OCI-LY3 (cell line): ENCODE data around the gene GCSAM.

Experiments used
- H2AFZ ChIP-seq: fragments of 200-600, 300-600 bp; shearing (Covaris generic); 2 replicates; pipeline ENCODE4 v1.6.0; 2014; ENCODE audit warnings: antibody characterized with exemption, low read depth, low read length
- H3K27ac ChIP-seq: fragments of 200-600, 300-600 bp; sonication (generic); 2 replicates; pipeline ENCODE4 v1.5.1; 2014; ENCODE audit warnings: mild to moderate bottlenecking, low read length, moderate library complexity, mixed read lengths
- H3K27me3 ChIP-seq: fragments of 200-600, 300-600 bp; sonication (generic); 2 replicates; pipeline ENCODE4 v1.6.1; 2014; ENCODE audit warnings: low read depth, low read length, mixed read lengths
- H3K36me3 ChIP-seq: fragments of 200-600, 300-600 bp; sonication (generic); replicated peaks from 2 replicates; pipeline ENCODE3; 2014; ENCODE audit warnings: low read depth, low read length, mixed read lengths
- H3K4me1 ChIP-seq: fragments of 300-600, 200-600 bp; sonication (generic); 2 replicates; pipeline ENCODE4 v1.6.1; 2014; ENCODE audit warnings: low read length, mixed read lengths
- H3K4me2 ChIP-seq: fragments of 200-600, 300-600 bp; sonication (generic); 2 replicates; pipeline ENCODE4 v1.6.1; 2014; ENCODE audit warnings: low read length, mixed read lengths
- H3K4me3 ChIP-seq: fragments of 300-600, 200-600 bp; sonication (generic); 2 replicates; pipeline ENCODE4 v1.5.1; 2014; ENCODE audit warnings: antibody characterized with exemption, mild to moderate bottlenecking, low read length, moderate library complexity
- H3K79me2 ChIP-seq: fragments of 300-600, 200-600 bp; shearing (Covaris generic); 2 replicates; pipeline ENCODE4 v1.6.1; 2014; ENCODE audit warnings: mild to moderate bottlenecking, low read length, mixed read lengths
- H3K9ac ChIP-seq: fragments of 300-600, 200-600 bp; shearing (Covaris generic); 2 replicates; pipeline ENCODE4 v1.6.0; 2014; ENCODE audit warnings: mild to moderate bottlenecking, low read length, moderate library complexity
- H3K9me3 ChIP-seq: fragments of 200-600, 300-600 bp; shearing (Covaris generic); 2 replicates; pipeline ENCODE4 v1.6.1; 2014; ENCODE audit warnings: low read length, mixed read lengths; ENCODE audit not compliant: insufficient read depth
- H4K20me1 ChIP-seq: fragments of 200-600, 300-600 bp; sonication (generic); 2 replicates; pipeline ENCODE4 v1.6.1; 2016; ENCODE audit warnings: low read length, mixed read lengths; ENCODE audit not compliant: insufficient read depth
- CTCF ChIP-seq: fragments of 200-600, 300-600 bp; sonication (generic); IDR thresholded peaks from 2 replicates; pipeline ENCODE4 v1.5.1; 2014; ENCODE audit warnings: antibody characterized with exemption, low read length, low read depth
- EZH2phosphoT487 ChIP-seq: fragments of 200-600 bp; shearing (Covaris generic); IDR thresholded peaks from 2 replicates; pipeline ENCODE4 v1.6.1; 2018; ENCODE audit warnings: antibody characterized with exemption, mixed run types, low read depth

The GCSAM gene

DNA sequence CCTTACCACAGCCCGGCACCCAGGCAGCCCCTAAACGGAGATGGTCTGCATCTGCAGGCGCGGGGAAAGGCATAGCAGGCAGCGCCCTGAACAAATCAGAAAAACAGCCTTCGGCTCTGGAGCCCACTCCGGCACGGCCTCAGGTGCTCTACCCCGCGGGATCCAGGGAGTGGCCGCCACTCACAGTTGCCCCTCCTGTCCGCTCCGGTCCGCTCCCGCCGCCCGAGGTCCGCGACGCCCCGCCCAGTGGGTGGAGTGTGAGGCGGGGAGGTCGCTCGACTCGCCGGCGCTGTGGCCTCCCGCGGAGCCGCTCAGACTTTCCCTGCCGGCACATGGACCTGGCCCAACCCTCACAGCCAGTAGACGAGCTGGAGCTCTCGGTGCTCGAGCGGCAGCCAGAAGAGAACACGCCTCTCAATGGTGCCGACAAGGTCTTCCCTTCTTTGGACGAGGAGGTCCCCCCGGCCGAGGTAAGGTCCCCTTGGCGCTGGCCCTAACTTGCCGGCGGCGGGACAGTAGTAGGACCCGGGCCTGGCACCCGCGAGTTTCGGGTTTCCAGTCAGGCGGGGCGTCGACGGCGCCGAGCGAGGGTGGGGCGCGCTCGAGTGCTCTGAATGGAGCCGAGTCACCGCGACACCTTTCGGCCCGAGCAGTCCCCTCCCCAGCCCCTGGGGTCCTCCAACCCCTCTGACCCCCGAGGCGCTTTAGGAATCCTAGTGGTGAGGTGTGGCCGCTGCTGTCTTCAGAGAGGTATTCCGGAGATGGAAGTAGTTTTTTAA lies 46.8 kb downstream of the GCSAM start, which contains the start of gene C3orf52:
C3orf52 (plus strand) TSS at position 314 of the 779 bp plus-strand sequence; CDS start at position 333, 19 bp downstream.
- H2AFZ ChIP-seq: peak within 1 kb of the TSS; percentile 92
- TF ChIP-seq EZH2phosphoT487 (no peak), CTCF (peak; percentile 11; the same call in 1 of the 2 replicates)
- no peaks in the 10 kb centered on the region for H3K36me3 ChIP-seq
- H3K4me1 ChIP-seq: peaks cover 10% of the 10 kb centered on the region; the same call in 1 of the 2 replicates
- no peaks in the 10 kb centered on the region for H4K20me1 ChIP-seq
- H3K27me3 ChIP-seq: 0 out of 2 replicates have a peak, but pooled peaks cover 3% of the 10 kb centered on the region
- peak within 1 kb of the TSS; percentile 95 for H3K4me3 ChIP-seq
- H3K9ac ChIP-seq: peak within 1 kb of the TSS; percentile 77
- H3K79me2 ChIP-seq: no peaks in the 10 kb centered on the region
- H3K9me3 ChIP-seq: no peaks in the 10 kb centered on the region
- no peak within 1 kb of the TSS for H3K27ac ChIP-seq
- H3K4me2 ChIP-seq: peak within 1 kb of the TSS; percentile 96

GRCh38 chr3:112085735-112086075 lies 47.3 kb downstream of the GCSAM start:
- TF ChIP-seq EZH2phosphoT487 (no peak), CTCF (no peak)
- Histone ChIP-seq H4K20me1 (no peaks in the 10 kb centered on the region), H3K4me2 (peak overlapping the region; percentile 96), H3K36me3 (no peaks in the 10 kb centered on the region), H3K27ac (no peak overlapping the region), H3K9ac (peak overlapping the region; percentile 77; the same call in 1 of the 2 replicates), H3K27me3 (0 out of 2 replicates have a peak, but pooled peaks cover 3% of the 10 kb centered on the region), H2AFZ (peak overlapping the region; percentile 92), H3K9me3 (no peaks in the 10 kb centered on the region), H3K79me2 (no peaks in the 10 kb centered on the region), H3K4me1 (peaks cover 10% of the 10 kb centered on the region; the same call in 1 of the 2 replicates), H3K4me3 (peak overlapping the region; percentile 95)

DNA sequence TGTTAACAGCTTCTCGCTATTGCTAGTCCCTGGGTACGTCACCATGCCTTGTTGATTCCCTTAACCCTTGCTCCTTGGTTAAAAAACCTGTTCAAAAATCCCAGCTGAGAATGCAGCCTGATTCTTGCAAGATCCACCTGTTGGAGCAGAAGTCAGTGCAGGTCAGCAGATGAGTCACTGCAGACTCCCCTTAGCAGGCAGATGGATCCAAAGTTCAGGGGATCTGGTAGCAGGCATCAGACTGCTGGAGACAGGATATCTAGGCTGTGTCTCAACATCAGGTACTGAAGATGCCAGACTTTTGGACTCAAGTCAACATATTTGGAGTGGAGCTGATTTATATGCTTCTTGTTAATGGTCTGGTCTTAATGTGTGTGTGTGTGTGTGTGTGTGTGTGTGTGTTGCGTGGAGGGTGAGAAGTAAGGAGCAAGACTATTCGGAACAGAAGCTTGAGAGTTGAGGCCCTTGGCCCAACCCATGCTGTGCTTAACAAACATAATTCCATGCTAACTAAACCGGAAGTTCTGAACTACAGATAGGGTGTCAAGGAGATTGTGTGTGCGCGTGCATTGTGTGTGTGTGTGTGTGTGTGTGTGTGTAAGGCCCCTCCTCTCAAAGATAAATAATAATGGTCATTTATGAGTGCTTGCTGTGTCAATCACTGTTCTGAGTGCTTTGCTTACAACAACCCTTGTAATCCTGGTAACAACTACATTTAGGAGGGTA lies 47.9 kb downstream of the GCSAM start:
- Histone ChIP-seq H3K4me1 (peaks cover 10% of the 10 kb centered on the region; the same call in 1 of the 2 replicates), H3K4me3 (no peak overlapping the region; the same call in 1 of the 2 replicates), H3K27ac (no peak overlapping the region), H3K4me2 (peak overlapping the region; percentile 96; the same call in 1 of the 2 replicates), H4K20me1 (no peaks in the 10 kb centered on the region), H3K9ac (no peak overlapping the region), H3K79me2 (no peaks in the 10 kb centered on the region), H3K36me3 (no peaks in the 10 kb centered on the region), H3K27me3 (0 out of 2 replicates have a peak, but pooled peaks cover 3% of the 10 kb centered on the region), H3K9me3 (no peaks in the 10 kb centered on the region), H2AFZ (peak overlapping the region; percentile 92; the same call in 1 of the 2 replicates)
- no peak for TF ChIP-seq CTCF
- no peak for TF ChIP-seq EZH2phosphoT487

- Histone ChIP-seq H4K20me1 (no peaks in the 10 kb centered on the region), H3K27ac (no peak overlapping the region), H2AFZ (no peak overlapping the region), H3K79me2 (no peaks in the 10 kb centered on the region), H3K36me3 (no peaks in the 10 kb centered on the region), H3K4me2 (no peak overlapping the region), H3K27me3 (peaks cover 6% of the 10 kb centered on the region; the same call in 1 of the 2 replicates), H3K9me3 (no peaks in the 10 kb centered on the region), H3K9ac (no peak overlapping the region), H3K4me3 (no peak overlapping the region), H3K4me1 (peaks cover 16% of the 10 kb centered on the region)
- TF ChIP-seq CTCF (no peak), EZH2phosphoT487 (no peak)
Measured at GRCh38 chr3:112083239-112083638, 49.8 kb downstream of the GCSAM start.
